HG03439 (cell line): ENCODE results near the gene DUSP18.
"Not testable (repeated sequence)": the region's sequence is repeated elsewhere in the genome, so short reads cannot be mapped to it uniquely, and the experiment has no call there.

ENCODE experiments used
- ATAC-seq: cut with Tn5 transposase; IDR thresholded peaks from one replicate; pipeline ENCODE4 v1.9.1; 2021; ENCODE audit warnings: mild to moderate bottlenecking, moderate library complexity; ENCODE audit not compliant: unreplicated experiment

The DUSP18 gene

GRCh38 chr22:30667494-30668385 is at the start of gene DUSP18:
Gene DUSP18 (minus strand): TSS chr22:30667875. CDS start chr22:30664003, 3,872 bp downstream.
- peak; percentile 89 for ATAC-seq

DNA sequence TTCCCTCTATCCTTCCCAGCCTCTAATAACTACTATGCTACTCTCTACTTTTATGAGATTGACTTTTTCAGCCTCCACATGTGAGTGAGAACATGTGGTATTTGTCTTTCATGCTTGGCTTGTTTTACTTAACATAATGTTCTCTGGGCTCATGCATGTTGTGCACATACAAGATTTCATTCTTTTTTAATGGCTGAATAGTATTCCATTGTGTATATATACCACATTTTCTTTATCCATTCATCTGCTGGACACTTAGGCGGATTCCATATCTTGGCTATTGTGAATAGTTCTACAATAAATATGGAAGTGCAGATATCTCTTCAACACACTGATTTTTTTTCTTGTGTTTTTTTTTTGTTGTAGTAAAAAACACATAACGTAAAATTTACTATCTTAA is 46.4 kb upstream of the DUSP18 start:
- ATAC-seq: no peak

DNA sequence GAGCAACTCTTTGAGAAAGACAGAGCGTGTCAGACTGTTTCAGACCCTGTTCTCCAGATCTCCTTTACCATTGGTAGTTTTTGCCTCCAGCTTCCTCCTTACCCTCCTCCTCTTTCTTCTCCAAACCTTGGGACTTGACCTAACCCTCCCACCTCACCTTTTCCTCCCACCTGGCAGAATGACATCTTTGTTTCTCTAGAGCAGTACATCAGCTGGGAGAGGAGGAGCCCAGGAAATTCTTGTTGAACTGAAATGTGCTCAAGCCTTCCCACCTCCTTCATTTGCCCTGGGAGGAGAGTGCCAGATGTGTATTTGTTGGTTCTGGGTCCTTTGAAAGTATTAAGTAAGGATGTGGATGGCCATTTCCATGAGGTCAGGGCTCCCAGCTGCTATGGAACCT is 44.4 kb upstream of the DUSP18 start:
- ATAC-seq: no peak

DNA sequence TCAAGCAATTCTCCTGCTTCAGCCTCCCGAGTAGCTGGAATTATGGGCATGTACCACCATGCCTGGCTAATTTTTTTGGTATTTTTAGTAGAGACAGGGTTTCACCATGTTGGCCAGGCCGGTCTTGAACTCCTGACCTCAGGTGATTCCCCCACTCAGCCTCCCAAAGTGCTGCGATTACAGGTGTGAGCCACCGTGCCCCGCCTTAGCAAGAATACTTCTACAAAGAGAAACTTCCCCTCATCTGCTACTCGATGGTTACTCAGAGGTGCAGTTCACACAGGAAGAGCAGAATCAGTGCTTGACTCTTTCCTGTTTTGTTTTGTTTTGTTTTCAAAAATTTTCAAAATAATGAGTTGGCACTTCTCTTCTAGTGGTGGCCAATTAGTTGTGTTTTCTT is 42.3 kb upstream of the DUSP18 start:
- not testable (repeated sequence) for ATAC-seq

GRCh38 chr22:30705710-30706651 is 38.3 kb upstream of the DUSP18 start:
- ATAC-seq: no peak

DNA sequence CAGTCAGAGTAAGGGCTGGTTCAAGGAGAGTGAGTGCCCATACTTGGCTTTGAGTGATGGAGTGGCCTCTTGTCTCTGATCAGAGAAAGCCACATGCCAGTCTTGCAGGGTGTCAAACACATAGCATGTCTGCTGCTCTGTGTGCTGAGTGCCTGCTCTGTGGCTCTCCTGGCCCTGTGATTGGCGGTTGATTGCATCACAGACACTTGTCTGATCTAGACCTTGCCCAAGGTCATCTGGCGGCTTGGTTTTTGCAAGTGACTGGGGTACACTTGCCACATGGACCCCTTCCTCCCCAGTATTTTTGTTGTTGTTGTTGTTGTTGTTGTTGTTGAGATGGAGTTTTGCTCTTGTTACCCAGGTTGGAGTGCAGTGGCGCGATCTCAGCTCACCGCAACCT is 37.3 kb upstream of the DUSP18 start:
- ATAC-seq: no peak

- ATAC-seq: no peak
These were observed 35.2 kb upstream of the DUSP18 start for GRCh38 chr22:30702856-30703255.

DNA sequence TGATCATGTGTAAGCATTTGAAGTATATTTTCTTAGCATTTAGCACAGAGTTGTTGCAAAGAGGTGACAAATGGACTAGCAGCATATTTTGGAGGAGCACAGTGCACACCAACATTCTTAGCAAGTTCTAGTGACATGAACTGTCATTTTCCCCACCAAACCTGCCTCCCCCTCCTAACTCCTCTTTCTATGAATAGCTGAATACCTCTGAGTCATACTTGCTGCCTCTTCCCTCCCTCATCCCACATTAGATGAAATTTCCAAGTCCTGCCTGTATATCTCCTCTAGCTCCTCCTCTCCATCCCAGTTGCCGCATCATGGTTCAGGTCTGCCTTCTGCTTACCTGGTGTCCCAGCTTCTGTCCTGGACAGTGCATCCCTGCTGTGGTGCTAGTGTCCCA is 34.2 kb upstream of the DUSP18 start:
- no peak for ATAC-seq

GRCh38 chr22:30697975-30698374 is 30.3 kb upstream of the DUSP18 start:
- ATAC-seq: no peak

- no peak for ATAC-seq
These were observed 28.4 kb upstream of the DUSP18 start for GRCh38 chr22:30695871-30696655.

DNA sequence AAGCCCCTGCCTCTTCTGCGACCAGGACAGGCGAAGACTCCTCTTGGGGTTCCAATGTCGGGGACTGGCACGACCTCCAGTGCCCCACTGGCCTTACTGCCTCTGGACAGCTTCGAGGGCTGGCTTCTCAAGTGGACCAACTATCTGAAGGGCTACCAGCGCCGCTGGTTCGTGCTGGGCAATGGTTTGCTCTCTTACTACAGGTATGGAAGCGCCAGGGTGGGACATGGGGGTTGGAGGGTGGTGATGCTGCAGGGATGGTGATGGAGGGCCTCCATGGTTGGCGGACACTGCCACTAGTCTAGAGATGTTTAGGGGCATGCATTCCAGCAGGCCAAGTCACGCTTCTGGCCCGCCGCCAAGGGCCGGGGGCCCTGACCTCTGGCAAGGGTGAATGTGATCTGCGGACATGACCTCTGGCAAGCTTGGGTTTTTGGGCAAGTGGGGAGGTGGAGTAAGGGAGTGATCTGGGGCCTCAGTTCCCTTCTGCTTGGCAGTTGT is 27.7 kb upstream of the DUSP18 start:
- ATAC-seq: no peak

DNA sequence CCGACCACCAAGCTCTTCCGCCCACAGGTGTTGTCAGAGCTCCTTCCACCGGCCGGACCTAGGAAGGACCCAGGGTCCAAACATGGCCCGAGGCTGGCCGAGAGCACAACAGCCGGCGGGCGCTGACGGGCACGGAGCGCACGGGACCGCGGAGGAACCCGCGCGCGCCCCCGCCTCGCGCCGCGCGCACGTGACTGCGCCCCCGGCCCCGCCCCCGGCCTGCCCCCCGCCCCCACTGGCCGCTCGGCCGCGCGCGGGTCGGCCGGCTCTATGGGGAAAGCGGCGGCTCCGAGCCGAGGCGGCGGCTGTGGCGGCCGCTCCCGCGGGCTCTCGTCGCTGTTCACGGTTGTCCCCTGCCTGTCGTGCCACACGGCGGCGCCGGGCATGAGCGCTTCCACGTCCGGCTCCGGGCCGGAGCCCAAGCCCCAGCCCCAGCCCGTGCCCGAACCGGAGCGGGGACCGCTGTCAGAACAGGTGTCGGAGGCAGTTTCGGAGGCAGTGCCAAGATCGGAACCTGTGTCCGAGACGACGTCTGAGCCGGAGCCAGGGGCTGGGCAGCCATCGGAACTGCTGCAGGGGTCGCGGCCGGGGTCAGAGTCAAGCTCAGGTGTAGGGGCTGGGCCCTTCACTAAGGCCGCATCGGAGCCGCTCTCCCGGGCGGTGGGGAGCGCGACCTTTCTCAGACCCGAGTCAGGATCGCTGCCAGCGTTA is 27.1 kb upstream of the DUSP18 start, which contains the start of gene OSBP2:
Gene OSBP2 (plus strand): TSS at position 235 of the 711 bp plus-strand sequence. CDS start 36 bp downstream, at position 271.
- no peak for ATAC-seq

GRCh38 chr22:30694171-30694639 is 26.5 kb upstream of the DUSP18 start:
- no peak for ATAC-seq

DNA sequence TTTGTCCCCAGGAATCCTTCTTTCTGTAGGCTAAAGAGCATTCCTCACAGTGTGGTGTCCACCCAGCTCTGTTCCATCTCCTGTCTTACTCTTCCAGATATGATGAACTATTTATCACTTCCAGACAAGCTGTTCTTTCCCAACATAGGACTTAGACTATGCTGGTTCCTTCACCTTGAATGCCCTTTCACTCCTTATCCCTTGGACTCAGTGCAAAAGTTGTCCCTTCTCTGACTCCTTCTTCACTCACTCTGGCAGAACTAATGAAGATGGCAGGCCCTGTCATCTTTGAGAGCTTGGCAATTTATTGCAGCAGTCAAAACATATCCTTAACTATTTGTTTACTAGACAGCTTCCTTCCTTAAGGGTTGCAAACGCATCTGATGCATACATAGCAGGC is 23.5 kb upstream of the DUSP18 start:
- ATAC-seq: no peak

DNA sequence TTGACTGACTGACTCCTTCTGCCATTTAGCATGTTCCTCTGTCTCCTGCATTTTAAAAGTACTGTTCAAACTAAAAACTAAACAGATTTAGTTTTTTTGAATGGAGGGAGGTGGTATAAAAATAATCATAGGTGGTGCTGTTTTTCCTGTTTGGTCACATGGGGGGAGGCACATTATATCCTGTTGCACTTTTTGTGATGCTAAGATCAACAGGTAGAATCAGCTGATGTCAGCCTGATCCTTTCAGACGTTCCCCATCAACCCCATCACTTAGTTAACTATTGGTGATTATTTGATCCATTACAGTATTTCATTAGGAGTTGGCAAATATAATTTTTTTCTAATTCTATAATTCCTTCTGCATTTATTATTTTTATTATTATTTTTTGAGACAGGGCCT is 21.9 kb upstream of the DUSP18 start:
- ATAC-seq: no peak

DNA sequence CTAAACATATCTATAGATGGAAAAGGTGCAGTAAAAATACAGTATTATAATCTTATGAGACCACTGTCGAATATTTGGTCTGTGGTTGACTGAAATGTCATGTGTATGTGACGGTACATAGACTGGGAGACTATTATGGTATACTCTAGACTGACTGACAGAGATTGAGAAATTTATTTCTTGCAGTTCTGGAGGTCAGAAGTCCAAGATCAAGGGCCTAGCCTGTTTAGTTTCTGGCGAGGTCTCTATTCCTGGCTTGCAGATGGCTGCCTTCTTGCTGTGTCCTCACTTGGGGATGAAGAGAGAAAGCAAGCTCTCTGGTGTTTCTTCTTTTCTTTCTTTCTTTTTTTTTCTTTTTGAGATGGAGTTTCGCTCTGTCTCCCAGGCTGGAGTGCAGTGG is 19.7 kb upstream of the DUSP18 start:
- no peak for ATAC-seq

DNA sequence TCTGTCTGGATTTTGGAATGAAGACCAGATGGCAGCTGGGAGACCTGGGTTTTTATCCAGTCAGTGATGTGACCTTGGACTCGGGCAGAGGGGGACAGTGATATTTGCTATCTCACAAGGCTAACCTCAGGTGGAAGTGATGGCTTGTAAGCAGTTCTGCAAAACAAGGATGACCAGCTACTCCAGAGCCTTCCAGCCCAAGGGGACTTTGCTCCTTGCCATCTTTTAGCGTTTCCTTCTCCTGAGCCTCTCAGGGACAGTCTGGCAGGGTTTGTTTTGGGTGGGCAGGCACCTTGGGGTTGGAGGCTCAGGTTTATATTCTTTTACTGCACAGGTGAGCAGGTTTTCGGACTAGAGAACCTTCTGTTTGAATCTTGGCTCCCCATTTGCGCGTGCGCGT is 17.5 kb upstream of the DUSP18 start:
- ATAC-seq: no peak

- no peak for ATAC-seq
These were observed 14.2 kb upstream of the DUSP18 start for GRCh38 chr22:30681831-30682230.

GRCh38 chr22:30680991-30681770 is 13.5 kb upstream of the DUSP18 start:
- no peak for ATAC-seq
